HFF-Myc (cell line): Measurements from ENCODE around the gene TAS2R31.
"Not testable (repeated sequence)": the region's sequence is repeated elsewhere in the genome, so short reads cannot be mapped to it uniquely, and the experiment has no call there.

ENCODE experiments used
- DNase-seq: peaks from one replicate; pipeline ENCODE4 v3.0.0-alpha.2; 2011; ENCODE audit warnings: low read depth; ENCODE audit errors: extremely low read depth
- H3K4me3 ChIP-seq: replicated peaks from 2 replicates; pipeline ENCODE4 v1.5.1; 2011; ENCODE audit warnings: low read depth, mild to moderate bottlenecking, control low read depth, low read length
- CTCF ChIP-seq: IDR thresholded peaks from 2 replicates; pipeline ENCODE4 v1.5.1; 2012; ENCODE audit warnings: mild to moderate bottlenecking, low read depth, low read length, control low read depth; ENCODE audit errors: missing control alignments

Gene TAS2R31

GRCh38 chr12:11039171-11039570 lies 8.0 kb upstream of the TAS2R31 start:
- DNase-seq, result no peak
- H3K4me3 ChIP-seq, result no peak overlapping the region
- no peak for TF ChIP-seq CTCF

DNA sequence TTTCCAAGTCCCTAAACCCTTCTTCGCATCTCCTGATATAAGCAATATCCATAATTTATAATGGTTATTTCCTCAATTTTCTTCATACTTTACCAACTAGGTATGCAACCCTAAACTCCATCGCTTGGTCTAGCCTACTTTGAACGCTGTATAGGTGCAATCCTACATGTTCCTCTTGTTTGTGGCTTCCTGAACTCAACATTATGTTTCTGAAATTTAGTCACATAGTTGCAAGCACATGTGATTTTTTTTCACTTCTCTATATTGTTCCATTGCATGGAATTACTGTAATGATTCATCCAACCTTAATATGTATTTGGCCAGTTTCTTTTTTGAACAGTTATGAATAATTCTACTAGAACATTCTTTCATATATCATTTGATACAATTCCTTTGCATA lies 2.8 kb upstream of the TAS2R31 start:
- DNase-seq, H3K4me3 ChIP-seq: not testable (repeated sequence)

DNA sequence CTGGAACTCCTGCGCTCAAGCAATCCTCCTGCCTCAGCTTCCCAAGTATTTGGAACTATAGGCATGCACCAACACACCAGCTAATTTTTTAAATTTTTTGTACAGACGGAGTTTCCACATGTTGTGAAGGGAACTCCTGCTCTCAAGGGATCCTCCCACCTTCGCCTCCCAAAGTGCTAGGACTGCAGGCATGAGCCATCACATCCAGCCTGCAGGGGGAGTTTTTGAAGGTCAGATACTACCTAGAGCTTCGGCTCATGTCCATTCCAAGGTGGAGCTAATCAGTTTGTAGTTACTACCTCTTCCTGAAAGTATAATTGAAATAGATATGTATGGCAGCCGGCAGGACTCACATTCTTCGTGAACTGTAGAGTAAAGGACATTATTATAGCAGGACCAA lies 5.1 kb downstream of the TAS2R31 start:
- no peak for DNase-seq
- no peak for TF ChIP-seq CTCF
- no peak overlapping the region for H3K4me3 ChIP-seq

DNA sequence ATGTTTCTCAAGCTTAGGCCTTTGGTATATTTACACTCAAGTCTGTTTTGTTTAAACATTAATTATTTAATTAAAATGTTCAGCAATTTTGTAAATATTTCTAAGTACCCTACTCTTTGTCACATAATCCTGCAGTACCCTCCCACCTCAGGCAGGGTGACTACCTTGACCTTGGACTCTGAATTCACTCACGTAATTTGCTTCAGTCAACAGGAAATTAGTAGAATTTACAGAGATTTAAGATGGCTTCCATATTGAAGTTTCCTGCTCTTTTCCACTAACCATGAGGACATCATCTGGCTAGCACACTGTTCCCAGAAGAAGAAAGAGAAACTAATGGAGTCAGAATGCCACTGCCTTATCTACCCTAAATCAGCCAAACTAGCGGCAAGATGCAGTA lies 7.8 kb downstream of the TAS2R31 start:
- DNase-seq, result no peak

GRCh38 chr12:11022520-11022919 lies 8.7 kb downstream of the TAS2R31 start, which contains the start of gene TAS2R19:
TSS of gene TAS2R19 (minus strand) at chr12:11022620. CDS start at chr12:11022571, 49 bp downstream.
- TF ChIP-seq CTCF, result no peak
- no peak within 1 kb of the TSS for H3K4me3 ChIP-seq
- DNase-seq, result no peak

More for the DNA sequence above, 7.8 kb downstream of the TAS2R31 start:
- no peak for TF ChIP-seq CTCF
- no peak overlapping the region for H3K4me3 ChIP-seq

GRCh38 chr12:11016937-11017336 lies 14.3 kb downstream of the TAS2R31 start:
- no peak overlapping the region for H3K4me3 ChIP-seq
- no peak for DNase-seq
- no peak for TF ChIP-seq CTCF

DNA sequence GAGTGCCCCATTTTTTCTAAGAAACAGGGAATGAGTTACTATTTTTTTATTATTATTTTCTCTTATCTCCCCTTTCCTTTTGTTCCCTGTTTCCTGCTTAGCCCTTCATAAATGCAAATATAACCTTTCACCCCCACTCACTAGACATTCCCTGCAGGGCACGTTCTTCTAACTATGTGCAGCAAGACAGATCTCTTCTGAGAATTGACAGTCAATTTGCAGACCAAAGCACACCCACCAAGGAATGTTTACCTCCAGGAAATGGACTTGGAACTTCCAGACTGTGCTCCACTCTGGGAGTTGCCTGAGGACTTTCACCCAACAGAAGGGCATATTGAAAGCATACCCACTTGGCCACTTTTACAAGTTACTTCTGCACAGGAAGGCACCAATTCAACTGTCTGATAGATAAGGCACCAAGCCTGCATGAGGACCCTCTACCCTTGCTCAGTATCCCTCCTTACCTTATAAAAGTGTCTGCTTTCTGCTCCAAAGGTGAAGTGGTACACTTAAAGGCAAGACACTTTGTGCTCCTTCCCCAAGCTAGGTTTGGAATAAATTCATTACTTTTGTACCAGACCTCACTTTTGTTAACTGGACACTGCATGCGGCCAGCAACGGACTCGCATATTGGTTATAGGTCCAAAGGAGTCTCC lies 15.3 kb downstream of the TAS2R31 start:
- DNase-seq, result no peak
- H3K4me3 ChIP-seq, result no peak overlapping the region
- no peak for TF ChIP-seq CTCF
